Measurements from ENCODE around the gene CSNK1G3.
"Not testable (repeated sequence)": the region's sequence is repeated elsewhere in the genome, so short reads cannot be mapped to it uniquely, and the experiment has no call there.

The CSNK1G3 gene

DNA sequence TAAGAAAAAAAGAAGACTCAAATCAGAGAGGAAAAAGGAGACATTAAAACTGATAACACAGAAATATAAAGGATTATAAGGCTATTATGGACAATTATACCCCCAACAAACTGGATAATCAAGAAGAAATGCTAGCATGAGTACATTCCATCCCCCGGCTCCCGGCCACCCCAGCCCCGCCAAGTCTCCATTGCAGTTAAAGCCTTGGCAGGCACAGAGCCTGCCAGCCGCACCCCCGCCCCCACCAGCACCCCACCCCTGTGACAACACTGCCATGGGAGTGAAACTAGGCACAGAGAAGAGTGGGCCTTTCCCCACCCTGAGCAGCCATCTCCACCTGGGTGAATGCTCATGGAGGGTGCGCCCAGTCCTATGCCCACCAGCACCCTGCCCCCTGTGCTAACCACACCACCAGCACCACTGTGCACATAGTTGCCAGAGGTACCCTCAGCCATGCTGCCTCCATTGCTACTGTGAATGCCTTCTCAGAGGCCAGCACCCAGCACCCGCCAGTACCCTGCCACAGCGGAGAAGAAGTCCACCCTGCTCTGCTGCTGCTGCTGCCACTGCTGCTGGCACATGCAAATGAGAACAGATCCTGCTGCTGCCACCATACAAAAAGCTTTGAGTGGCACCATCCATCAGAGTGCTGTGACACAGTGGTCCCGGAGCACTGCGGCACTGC lies 117.0 kb downstream of the CSNK1G3 start:
- DNase-seq (ENCODE audit: insufficient read length, low spot score) (no peak), FAIRE-seq (peak; percentile 44)

GRCh38 chr5:123636006-123636405 lies 124.0 kb downstream of the CSNK1G3 start:
- FAIRE-seq (no peak), DNase-seq (ENCODE audit: insufficient read length, low spot score) (no peak)

DNA sequence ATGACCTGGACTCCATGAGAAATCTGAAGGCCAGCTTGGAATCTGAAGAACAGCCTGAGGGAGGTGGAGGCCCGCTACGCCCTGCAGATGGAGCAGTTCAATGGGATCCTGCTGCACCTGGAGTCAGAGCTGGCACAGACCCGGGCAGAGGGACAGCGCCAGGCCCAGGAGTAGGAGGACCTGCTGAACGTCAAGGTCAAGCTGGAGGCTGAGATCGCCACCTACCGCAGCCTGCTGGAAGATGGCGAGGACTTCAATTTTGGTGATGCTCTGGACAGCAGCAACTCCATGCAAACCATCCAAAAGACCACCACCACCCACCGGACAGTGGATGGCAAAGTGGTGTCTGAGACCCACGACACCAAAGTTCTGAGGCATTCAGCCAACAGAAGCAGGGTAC lies 125.1 kb downstream of the CSNK1G3 start:
- FAIRE-seq, result not testable (repeated sequence)

GRCh38 chr5:123639244-123639643 lies 127.3 kb downstream of the CSNK1G3 start:
- FAIRE-seq (no peak), DNase-seq (ENCODE audit: insufficient read length, low spot score) (no peak)

More for the DNA sequence above, 125.1 kb downstream of the CSNK1G3 start:
- not testable (repeated sequence) for DNase-seq (ENCODE audit: insufficient read length, low spot score)

GRCh38 chr5:123645024-123645603 lies 133.1 kb downstream of the CSNK1G3 start:
- DNase-seq (ENCODE audit: insufficient read length, low spot score), result no peak
- no peak for FAIRE-seq

- no peak for FAIRE-seq
These were observed 135.1 kb downstream of the CSNK1G3 start for GRCh38 chr5:123647066-123647465.

DNA sequence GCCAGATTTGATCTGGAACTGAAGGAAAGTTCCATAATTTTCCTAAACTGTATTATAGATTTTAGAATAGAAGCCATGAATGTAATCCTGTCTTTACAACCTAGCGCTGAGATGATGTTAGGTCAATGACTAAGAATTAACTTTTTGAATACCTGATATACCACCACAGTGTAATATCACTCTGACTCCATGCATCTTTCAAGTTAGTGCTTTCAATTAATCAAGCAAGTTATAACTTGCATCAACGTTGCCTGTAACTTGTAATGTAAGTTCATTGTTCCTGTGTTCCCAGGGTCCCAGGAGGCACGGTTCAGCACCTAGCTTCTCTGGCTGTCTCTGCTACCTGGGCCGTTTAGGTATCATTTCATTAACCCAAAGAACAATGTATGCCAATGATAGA lies 139.3 kb downstream of the CSNK1G3 start:
- no peak for FAIRE-seq
- DNase-seq (ENCODE audit: insufficient read length, low spot score), result no peak

More at GRCh38 chr5:123647066-123647465, 135.1 kb downstream of the CSNK1G3 start:
- DNase-seq (ENCODE audit: insufficient read length, low spot score), result no peak

DNA sequence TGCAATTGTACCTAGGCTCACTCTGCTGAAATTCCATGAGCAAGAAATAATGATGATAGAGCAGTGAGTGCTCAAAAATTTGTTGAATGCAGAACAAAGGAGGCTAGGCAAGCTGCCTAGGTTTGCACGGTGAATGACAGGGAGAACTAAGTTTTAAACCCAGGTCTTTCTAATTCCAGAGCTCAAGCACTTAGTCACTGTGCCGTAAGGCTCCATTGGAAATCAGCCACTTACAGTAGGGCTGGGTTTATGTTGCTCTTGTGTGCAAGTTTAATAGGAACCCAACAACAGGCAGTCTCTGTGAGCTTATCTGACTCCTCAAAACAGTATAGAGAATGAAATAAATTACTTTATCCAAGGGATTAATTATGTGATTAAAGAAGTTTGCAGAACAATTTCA lies 147.0 kb downstream of the CSNK1G3 start:
- DNase-seq (ENCODE audit: insufficient read length, low spot score) (no peak), FAIRE-seq (no peak)

DNA sequence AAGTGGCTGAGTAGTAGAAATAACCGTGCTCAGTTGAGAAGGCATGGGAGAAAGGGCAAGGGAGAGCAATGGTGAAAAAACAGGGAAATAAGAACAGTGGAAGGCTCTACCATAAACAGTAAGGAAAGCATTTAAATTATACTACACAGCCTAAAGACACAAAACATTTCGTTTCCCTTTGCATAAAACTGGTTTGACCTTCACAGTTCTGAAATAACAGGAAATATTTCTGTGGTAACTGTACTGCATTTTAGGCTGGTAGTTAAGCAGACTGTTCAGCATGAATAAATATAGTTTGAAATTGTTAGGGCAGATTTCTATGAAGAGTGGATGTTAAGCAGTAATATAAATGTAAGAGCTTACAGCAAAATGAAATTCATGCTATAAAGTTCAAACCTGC lies 147.5 kb downstream of the CSNK1G3 start:
- no peak for DNase-seq (ENCODE audit: insufficient read length, low spot score)
- no peak for FAIRE-seq

GRCh38 chr5:123664961-123665360 lies 153.0 kb downstream of the CSNK1G3 start:
- FAIRE-seq (no peak), DNase-seq (ENCODE audit: insufficient read length, low spot score) (no peak)

- no peak for DNase-seq (ENCODE audit: insufficient read length, low spot score)
- FAIRE-seq, result no peak
These were observed 153.9 kb downstream of the CSNK1G3 start for GRCh38 chr5:123665822-123666371.

Data from HTR-8/SVneo (cell line).